ENCODE results near the gene NDFIP2.
"Not testable (repeated sequence)": the region's sequence is repeated elsewhere in the genome, so short reads cannot be mapped to it uniquely, and the experiment has no call there.

The NDFIP2 gene

DNA sequence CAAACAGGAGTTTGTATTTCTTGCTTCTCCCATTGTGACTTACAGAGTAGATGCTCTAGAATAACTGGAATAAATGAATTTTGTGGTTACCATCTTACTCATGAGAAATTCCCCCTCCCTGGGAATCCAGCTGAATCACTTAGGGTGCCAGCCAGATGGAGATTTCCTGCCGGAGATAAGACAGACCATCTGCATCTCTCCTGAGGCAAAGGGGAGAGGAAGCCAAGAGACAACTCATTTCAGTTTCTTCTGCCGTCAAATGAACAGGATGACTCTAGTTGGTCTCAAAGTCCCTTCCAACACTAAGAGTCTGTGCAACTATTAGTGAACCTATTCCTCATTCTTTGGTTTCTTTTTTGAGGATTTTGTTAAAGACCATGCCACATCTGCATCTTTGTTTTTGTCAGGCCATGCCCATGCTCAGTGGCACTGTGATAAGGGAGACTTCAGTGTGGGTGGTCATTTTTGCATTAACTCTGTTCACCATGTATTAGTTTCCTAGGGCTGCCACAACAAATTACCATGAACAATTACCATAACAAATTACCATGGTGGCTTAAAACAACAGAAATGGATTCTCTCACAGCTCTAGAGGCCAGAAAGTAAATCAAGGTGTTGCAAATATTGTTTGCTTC is 112.8 kb downstream of the NDFIP2 start:
- Histone ChIP-seq H3K27me3 (ENCODE audit: insufficient read depth, poor library complexity, severe bottlenecking) (no peaks in the 10 kb centered on the region), H3K4me3 (replicated peaks; ENCODE audit: insufficient read depth, low read length) (no peak overlapping the region), H3K27ac (replicated peaks) (no peak overlapping the region)
- TF ChIP-seq REST (IDR thresholded peaks at IDR 0.05; ENCODE audit: insufficient replicate concordance, low read depth) (no peak), SPI1 (IDR thresholded peaks at IDR 0.05; ENCODE audit: borderline replicate concordance, low read depth) (no peak), GABPA (IDR thresholded peaks at IDR 0.05; ENCODE audit: low read depth) (no peak), POLR2AphosphoS5 (IDR thresholded peaks at IDR 0.05; ENCODE audit: low read depth) (no peak)
- TF ChIP-seq, protein P1, sequence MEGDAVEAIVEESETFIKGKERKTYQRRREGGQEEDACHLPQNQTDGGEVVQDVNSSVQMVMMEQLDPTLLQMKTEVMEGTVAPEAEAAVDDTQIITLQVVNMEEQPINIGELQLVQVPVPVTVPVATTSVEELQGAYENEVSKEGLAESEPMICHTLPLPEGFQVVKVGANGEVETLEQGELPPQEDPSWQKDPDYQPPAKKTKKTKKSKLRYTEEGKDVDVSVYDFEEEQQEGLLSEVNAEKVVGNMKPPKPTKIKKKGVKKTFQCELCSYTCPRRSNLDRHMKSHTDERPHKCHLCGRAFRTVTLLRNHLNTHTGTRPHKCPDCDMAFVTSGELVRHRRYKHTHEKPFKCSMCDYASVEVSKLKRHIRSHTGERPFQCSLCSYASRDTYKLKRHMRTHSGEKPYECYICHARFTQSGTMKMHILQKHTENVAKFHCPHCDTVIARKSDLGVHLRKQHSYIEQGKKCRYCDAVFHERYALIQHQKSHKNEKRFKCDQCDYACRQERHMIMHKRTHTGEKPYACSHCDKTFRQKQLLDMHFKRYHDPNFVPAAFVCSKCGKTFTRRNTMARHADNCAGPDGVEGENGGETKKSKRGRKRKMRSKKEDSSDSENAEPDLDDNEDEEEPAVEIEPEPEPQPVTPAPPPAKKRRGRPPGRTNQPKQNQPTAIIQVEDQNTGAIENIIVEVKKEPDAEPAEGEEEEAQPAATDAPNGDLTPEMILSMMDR (IDR thresholded peaks at IDR 0.05; ENCODE audit: insufficient read depth, low read length) = no peak
- no peak for DNase-seq (ENCODE audit: low read depth in 1 of 2, low spot score in 1 of 2)

- not testable (repeated sequence) for H3K27me3 ChIP-seq (ENCODE audit: insufficient read depth, poor library complexity, severe bottlenecking); H3K27ac ChIP-seq (replicated peaks); DNase-seq (ENCODE audit: low read depth in 1 of 2, low spot score in 1 of 2)
Measured at GRCh38 chr13:79600146-79600545, 119.2 kb downstream of the NDFIP2 start.

DNA sequence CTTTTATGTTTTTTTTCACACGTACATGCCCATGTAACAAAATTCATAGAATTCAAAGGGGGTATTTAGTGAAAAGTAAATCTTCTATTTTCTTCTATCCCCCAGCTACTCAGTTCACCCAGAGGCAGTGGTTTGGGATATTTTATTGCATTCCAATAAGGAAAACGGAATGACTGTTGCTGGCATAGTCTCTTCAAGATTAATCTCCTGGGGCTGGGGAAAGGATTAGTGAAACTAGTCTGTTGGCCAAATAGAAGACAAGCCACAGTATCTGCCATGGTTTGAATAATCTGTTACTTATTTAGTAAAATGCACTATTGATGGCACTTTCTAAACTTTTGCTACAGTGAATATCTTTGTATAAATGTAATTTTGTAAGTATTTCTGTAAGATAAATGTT is 122.0 kb downstream of the NDFIP2 start:
- Histone ChIP-seq H3K27ac (replicated peaks) (no peak overlapping the region), H3K27me3 (ENCODE audit: insufficient read depth, poor library complexity, severe bottlenecking) (no peaks in the 10 kb centered on the region), H3K4me3 (replicated peaks; ENCODE audit: insufficient read depth, low read length) (no peak overlapping the region)
- TF ChIP-seq, protein P1 (IDR thresholded peaks at IDR 0.05; ENCODE audit: insufficient read depth, low read length) = no peak
- no peak for TF ChIP-seq REST (IDR thresholded peaks at IDR 0.05; ENCODE audit: insufficient replicate concordance, low read depth)
- TF ChIP-seq SPI1 (IDR thresholded peaks at IDR 0.05; ENCODE audit: borderline replicate concordance, low read depth) = no peak
- DNase-seq (ENCODE audit: low read depth in 1 of 2, low spot score in 1 of 2) = no peak

More at GRCh38 chr13:79600146-79600545, 119.2 kb downstream of the NDFIP2 start:
- not testable (repeated sequence) for H3K4me3 ChIP-seq (replicated peaks; ENCODE audit: insufficient read depth, low read length)

DNA sequence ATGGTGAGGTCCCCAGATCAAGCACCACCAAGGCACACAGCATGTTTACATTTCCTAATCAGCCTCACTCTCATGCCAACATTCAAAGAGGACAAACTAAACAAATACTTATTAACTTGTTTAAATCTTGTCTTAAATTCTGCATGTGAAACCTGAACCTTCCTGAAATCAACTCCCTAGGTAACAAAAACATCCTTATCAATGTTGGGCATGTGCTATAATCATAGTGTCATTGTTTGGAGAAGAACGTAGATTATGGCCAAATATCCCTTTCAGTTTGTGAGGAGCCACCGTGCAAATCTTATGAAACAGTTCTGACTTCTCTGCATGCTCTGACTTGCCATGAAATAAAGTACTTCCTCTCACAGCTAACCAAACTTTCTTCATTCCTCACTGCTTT is 123.8 kb downstream of the NDFIP2 start:
- H3K27ac ChIP-seq (replicated peaks) = peak overlapping the region; percentile 34
- no peak for TF ChIP-seq GABPA (IDR thresholded peaks at IDR 0.05; ENCODE audit: low read depth)
- TF ChIP-seq SPI1 (IDR thresholded peaks at IDR 0.05; ENCODE audit: borderline replicate concordance, low read depth) = peak; percentile 84
- no peaks in the 10 kb centered on the region for H3K27me3 ChIP-seq (ENCODE audit: insufficient read depth, poor library complexity, severe bottlenecking)
- DNase-seq (ENCODE audit: low read depth in 1 of 2, low spot score in 1 of 2) = peak in 1 of 2 experiments; percentile 59
- no peak overlapping the region for H3K4me3 ChIP-seq (replicated peaks; ENCODE audit: insufficient read depth, low read length)

Data from HL-60 (cell line).